PC-3 (cell line): ENCODE results near the gene KRTAP12-1.

Experiments
- CTCF ChIP-seq: fragments of 300-600 bp; sonication (generic); conservative IDR thresholded peaks from 2 replicates; pipeline ENCODE4 v1.5.1; 2017; ENCODE audit warnings: antibody characterized with exemption, low read depth, mild to moderate bottlenecking, low read length
- EZH2 ChIP-seq: fragments of 300-600 bp; sonication (generic); IDR thresholded peaks from one replicate; pipeline ENCODE4 v1.6.1; 2017; ENCODE audit warnings: antibody characterized with exemption, mild to moderate bottlenecking, low read length; ENCODE audit not compliant: unreplicated experiment

GRCh38 chr21:44696572-44696971, 14.6 kb upstream of the KRTAP12-1 start:
- TF ChIP-seq CTCF (no peak), EZH2 (no peak)
